ENCODE results near the gene SELENOS. TPM values are rescaled to one million over a fixed set of nuclear protein-coding genes. Genes with fewer than 3 reads are reported as not detected.
"Not testable (repeated sequence)": the region's sequence is repeated elsewhere in the genome, so short reads cannot be mapped to it uniquely, and the experiment has no call there.

The SELENOS gene
- total and polyA plus RNA-seq, 8 donors = 37.4 to 184 (median 74.7) TPM

- no peak overlapping the region for H3K4me3 ChIP-seq
- intact Hi-C loops (cut with DNase I; ENCODE audit: low total_unique reads) = no loop called here
- H3K27ac ChIP-seq = no peak overlapping the region
- DNase-seq = peak in 1 of 2 donors; percentile 69
- H3K36me3 ChIP-seq = peaks cover 25 to 70% (median 64%) of the 10 kb centered on the region in 4 donors
- TF ChIP-seq POLR2A (IDR thresholded peaks at IDR 0.05) = no peak
- peak in 3 of 7 experiments; percentile 47 to 49 (median 48) for TF ChIP-seq CTCF (IDR thresholded peaks at IDR 0.05)
- 54 to 68% (median 56%) methylated on average over 8 of the region's 8 CpGs for WGBS, 5 donors
- H3K4me1 ChIP-seq = peaks cover 8 to 53% (median 30%) of the 10 kb centered on the region in 4 donors
- H3K9me3 ChIP-seq = no peaks in the 10 kb centered on the region
- no peaks in the 10 kb centered on the region for H3K27me3 ChIP-seq
Measured at GRCh38 chr15:101288905-101289513, 11.7 kb upstream of the SELENOS start.

GRCh38 chr15:101287342-101287741, 10.1 kb upstream of the SELENOS start:
- H3K4me1 ChIP-seq = peaks cover 0 to 36% (median 14%) of the 10 kb centered on the region in 4 donors
- H3K36me3 ChIP-seq = peaks cover 42 to 87% (median 80%) of the 10 kb centered on the region in 4 donors
- H3K9me3 ChIP-seq; H3K4me3 ChIP-seq; intact Hi-C loops (cut with DNase I; ENCODE audit: low total_unique reads); DNase-seq; H3K27ac ChIP-seq; H3K27me3 ChIP-seq: not testable (repeated sequence)
- whole genome bisulfite sequencing, 5 donors = 95 to 98% (median 96%) methylated on average over 6 of the region's 6 CpGs

GRCh38 chr15:101286471-101287114, 9.3 kb upstream of the SELENOS start:
- no peaks in the 10 kb centered on the region for H3K9me3 ChIP-seq
- DNase-seq = no peak
- no peak for TF ChIP-seq CTCF (IDR thresholded peaks at IDR 0.05)
- no peak for TF ChIP-seq POLR2A (IDR thresholded peaks at IDR 0.05)
- TF ChIP-seq EP300 (IDR thresholded peaks at IDR 0.05) = no peak
- no peak for TF ChIP-seq POLR2AphosphoS5 (IDR thresholded peaks at IDR 0.05)
- H3K27me3 ChIP-seq = no peaks in the 10 kb centered on the region
- intact Hi-C loops (cut with DNase I; ENCODE audit: low total_unique reads) = no loop called here
- H3K4me3 ChIP-seq = no peak overlapping the region
- H3K4me1 ChIP-seq = peaks cover 0 to 29% (median 8%) of the 10 kb centered on the region in 4 donors
- H3K36me3 ChIP-seq = peaks cover 45 to 95% (median 86%) of the 10 kb centered on the region in 4 donors
- WGBS, 5 donors = 80 to 90% (median 87%) methylated on average over 9 of the region's 9 CpGs
- H3K27ac ChIP-seq = no peak overlapping the region

GRCh38 chr15:101283931-101284330, 6.6 kb upstream of the SELENOS start:
- peaks cover 0 to 14% (median 6%) of the 10 kb centered on the region in 4 donors for H3K4me1 ChIP-seq
- peaks cover 53 to 98% (median 93%) of the 10 kb centered on the region in 4 donors for H3K36me3 ChIP-seq
- no peak overlapping the region for H3K4me3 ChIP-seq
- no peaks in the 10 kb centered on the region for H3K9me3 ChIP-seq
- DNase-seq = no peak
- intact Hi-C loops (cut with DNase I; ENCODE audit: low total_unique reads) = no loop called here
- TF ChIP-seq POLR2AphosphoS5 (IDR thresholded peaks at IDR 0.05) (no peak), CTCF (IDR thresholded peaks at IDR 0.05) (no peak), EP300 (IDR thresholded peaks at IDR 0.05) (no peak), POLR2A (IDR thresholded peaks at IDR 0.05) (no peak)
- H3K27ac ChIP-seq = no peak overlapping the region
- H3K27me3 ChIP-seq = no peaks in the 10 kb centered on the region
- 70 to 87% (median 79%) methylated on average over 6 of the region's 6 CpGs for WGBS, 5 donors

GRCh38 chr15:101280007-101280406, 2.7 kb upstream of the SELENOS start:
- Histone ChIP-seq H3K27me3 (no peaks in the 10 kb centered on the region), H3K4me1 (peaks cover 14 to 28% (median 22%) of the 10 kb centered on the region in 4 donors), H3K9me3 (no peaks in the 10 kb centered on the region), H3K36me3 (peaks cover 39 to 70% (median 61%) of the 10 kb centered on the region in 4 donors), H3K27ac (peak overlapping the region in 1 of 5 donors; percentile 33), H3K4me3 (no peak overlapping the region)
- intact Hi-C loops (cut with DNase I; ENCODE audit: low total_unique reads) = no loop called here
- peak in 1 of 2 donors; percentile 30 for DNase-seq
- WGBS, 5 donors = 53 to 73% (median 63%) methylated on average over 2 of the region's 2 CpGs
- no peak for TF ChIP-seq CTCF (IDR thresholded peaks at IDR 0.05)
- no peak for TF ChIP-seq POLR2A (IDR thresholded peaks at IDR 0.05)
- TF ChIP-seq POLR2AphosphoS5 (IDR thresholded peaks at IDR 0.05) = no peak
